Karpas-422 (cell line): ENCODE measurements around the gene ZDHHC4. TPM values are rescaled to one million over a fixed set of nuclear protein-coding genes. Genes with fewer than 3 reads are reported as not detected.

Experiments
- DNase-seq: peaks from one replicate; pipeline ENCODE4 v3.0.0-alpha.2; 2015
- H2AFZ ChIP-seq: fragments of 200-600 bp; sonication (generic); 2 replicates; pipeline ENCODE4 v1.6.1; 2014; ENCODE audit warnings: antibody characterized with exemption, low read length, mixed read lengths
- H3K27ac ChIP-seq: fragments of 200-600 bp; sonication (generic); 2 replicates; pipeline ENCODE4 v1.5.1; 2014; ENCODE audit warnings: mild to moderate bottlenecking, low read length, moderate library complexity
- H3K27me3 ChIP-seq: fragments of 200-600 bp; sonication (generic); 2 replicates; pipeline ENCODE4 v1.6.1; 2014; ENCODE audit warnings: low read length, mixed read lengths
- H3K36me3 ChIP-seq: fragments of 200-600 bp; sonication (generic); 2 replicates; pipeline ENCODE4 v1.6.1; 2014; ENCODE audit warnings: low read length, mixed read lengths; ENCODE audit not compliant: insufficient read depth
- H3K4me1 ChIP-seq: fragments of 200-600 bp; sonication (generic); 2 replicates; pipeline ENCODE4 v1.6.1; 2014; ENCODE audit warnings: mild to moderate bottlenecking, low read length, mixed read lengths
- H3K4me2 ChIP-seq: fragments of 200-600 bp; sonication (generic); 2 replicates; pipeline ENCODE4 v1.6.1; 2014; ENCODE audit warnings: low read length, low read depth, mild to moderate bottlenecking; ENCODE audit not compliant: poor library complexity, severe bottlenecking
- H3K4me3 ChIP-seq: fragments of 200-600 bp; sonication (generic); 2 replicates; pipeline ENCODE4 v1.5.1; 2014; ENCODE audit warnings: mild to moderate bottlenecking, antibody characterized with exemption, low read length, mixed read lengths
- H3K79me2 ChIP-seq: fragments of 200-600 bp; sonication (generic); 2 replicates; pipeline ENCODE4 v1.6.1; 2014; ENCODE audit warnings: mild to moderate bottlenecking, low read length, mixed read lengths
- H3K9ac ChIP-seq: fragments of 200-600 bp; sonication (generic); 2 replicates; pipeline ENCODE4 v1.6.0; 2014; ENCODE audit warnings: low read length
- H3K9me2 ChIP-seq: fragments of 200-600 bp; sonication (generic), shearing (Covaris generic); replicated peaks from 2 replicates; pipeline ENCODE4 v1.6.0; 2014; ENCODE audit warnings: mild to moderate bottlenecking, low read length, moderate library complexity; ENCODE audit not compliant: insufficient read depth
- H3K9me3 ChIP-seq: fragments of 300-700, 200-600 bp; sonication (generic); 2 replicates; pipeline ENCODE4 v1.6.1; 2014; ENCODE audit warnings: low read length, mixed read lengths
- H4K20me1 ChIP-seq: fragments of 200-600 bp; sonication (generic); 2 replicates; pipeline ENCODE4 v1.6.1; 2014; ENCODE audit warnings: mild to moderate bottlenecking, antibody characterized with exemption, low read length, low read depth; ENCODE audit not compliant: insufficient read depth
- total RNA-seq: library from RNA; depleted of rRNA; stranded (reverse); fragments of >200 nt; shearing (Covaris generic); gene quantifications from 2 replicates; pipeline ENCODE4 v1.2.3, GENCODE V29; 2014; ENCODE audit warnings: low replicate concordance

ZDHHC4 gene
- total RNA-seq, 1 experiment from 2014 or later: 66.1 TPM

- Histone ChIP-seq H3K36me3 (no peaks in the 10 kb centered on the region), H3K4me2 (no peak overlapping the region), H3K4me1 (peaks cover 6% of the 10 kb centered on the region), H4K20me1 (no peaks in the 10 kb centered on the region), H3K27ac (no peak overlapping the region), H3K9ac (no peak overlapping the region), H3K4me3 (no peak overlapping the region), H3K79me2 (no peaks in the 10 kb centered on the region), H2AFZ (no peak overlapping the region), H3K9me3 (no peaks in the 10 kb centered on the region), H3K27me3 (no peaks in the 10 kb centered on the region), H3K9me2 (no peaks in the 10 kb centered on the region)
- DNase-seq: no peak
Measured at GRCh38 chr7:6536262-6537260, 40.7 kb upstream of the ZDHHC4 start.

DNA sequence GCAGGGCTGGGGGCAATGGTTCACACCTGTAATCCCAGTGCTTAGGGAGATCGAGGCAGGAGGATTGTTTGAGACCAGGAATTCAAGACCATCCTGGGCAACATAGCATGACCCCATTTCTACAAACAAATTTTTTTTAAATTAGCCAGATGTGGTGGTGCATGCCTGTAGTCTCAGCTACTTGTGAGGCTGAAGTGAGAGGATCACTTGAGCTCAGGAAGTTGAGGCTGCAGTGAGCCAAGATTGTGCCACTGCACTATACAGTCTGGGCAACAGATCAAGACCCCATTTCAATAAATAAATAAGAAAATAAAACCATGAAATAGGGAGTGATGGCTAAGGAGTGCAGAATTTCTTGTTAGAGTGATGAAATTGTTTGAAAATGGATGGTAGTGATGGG lies 34.9 kb upstream of the ZDHHC4 start:
- Histone ChIP-seq H4K20me1 (no peaks in the 10 kb centered on the region), H3K9me3 (no peaks in the 10 kb centered on the region), H3K9me2 (no peaks in the 10 kb centered on the region), H3K79me2 (no peaks in the 10 kb centered on the region), H3K36me3 (no peaks in the 10 kb centered on the region), H3K4me2 (no peak overlapping the region), H3K27ac (no peak overlapping the region), H3K4me1 (peaks cover 13% of the 10 kb centered on the region), H2AFZ (no peak overlapping the region), H3K9ac (no peak overlapping the region), H3K27me3 (no peaks in the 10 kb centered on the region), H3K4me3 (no peak overlapping the region)
- no peak for DNase-seq

DNA sequence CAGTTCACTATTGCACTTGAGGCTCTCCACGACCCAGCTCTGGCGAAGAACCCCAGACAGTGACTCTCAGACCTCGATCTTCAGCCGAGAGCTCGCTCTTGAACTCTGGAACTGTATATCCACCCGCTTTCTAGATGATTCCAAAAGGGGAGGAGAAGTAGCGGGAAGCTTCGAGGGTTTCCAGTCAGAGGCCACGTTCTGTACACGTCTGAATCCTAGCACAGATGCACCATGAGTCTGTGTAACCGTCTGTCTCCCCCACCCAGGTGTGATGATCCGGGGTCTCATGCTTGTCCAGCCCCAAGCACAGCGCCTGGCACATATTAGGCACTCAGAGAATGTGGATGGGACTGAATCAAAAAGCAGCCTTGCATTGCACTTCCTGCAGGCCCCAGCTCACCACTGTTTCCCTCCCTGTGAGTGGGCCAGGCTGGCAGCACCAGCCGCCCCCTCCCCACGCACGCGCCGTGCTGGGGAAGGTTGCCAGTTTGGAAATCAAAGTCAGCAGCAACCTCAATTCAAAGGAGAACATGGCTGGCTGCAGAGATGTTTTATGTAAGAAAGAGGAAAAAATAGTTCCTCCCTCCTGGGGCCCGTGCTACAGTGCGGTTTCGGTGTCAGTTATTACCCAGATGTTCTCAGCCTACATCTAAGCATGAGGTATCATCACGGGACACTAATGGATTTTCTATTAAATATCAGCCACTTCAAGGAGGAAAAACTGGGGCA lies 31.7 kb upstream of the ZDHHC4 start:
- H3K79me2 ChIP-seq: no peaks in the 10 kb centered on the region
- no peak overlapping the region for H3K4me2 ChIP-seq
- H4K20me1 ChIP-seq: no peaks in the 10 kb centered on the region
- H3K9me3 ChIP-seq: no peaks in the 10 kb centered on the region
- no peak overlapping the region for H3K9ac ChIP-seq
- no peaks in the 10 kb centered on the region for H3K9me2 ChIP-seq
- no peak overlapping the region for H3K4me3 ChIP-seq
- no peak overlapping the region for H2AFZ ChIP-seq
- peaks cover 13% of the 10 kb centered on the region for H3K4me1 ChIP-seq
- H3K27me3 ChIP-seq: no peaks in the 10 kb centered on the region
- no peaks in the 10 kb centered on the region for H3K36me3 ChIP-seq
- H3K27ac ChIP-seq: no peak overlapping the region
- no peak for DNase-seq

DNA sequence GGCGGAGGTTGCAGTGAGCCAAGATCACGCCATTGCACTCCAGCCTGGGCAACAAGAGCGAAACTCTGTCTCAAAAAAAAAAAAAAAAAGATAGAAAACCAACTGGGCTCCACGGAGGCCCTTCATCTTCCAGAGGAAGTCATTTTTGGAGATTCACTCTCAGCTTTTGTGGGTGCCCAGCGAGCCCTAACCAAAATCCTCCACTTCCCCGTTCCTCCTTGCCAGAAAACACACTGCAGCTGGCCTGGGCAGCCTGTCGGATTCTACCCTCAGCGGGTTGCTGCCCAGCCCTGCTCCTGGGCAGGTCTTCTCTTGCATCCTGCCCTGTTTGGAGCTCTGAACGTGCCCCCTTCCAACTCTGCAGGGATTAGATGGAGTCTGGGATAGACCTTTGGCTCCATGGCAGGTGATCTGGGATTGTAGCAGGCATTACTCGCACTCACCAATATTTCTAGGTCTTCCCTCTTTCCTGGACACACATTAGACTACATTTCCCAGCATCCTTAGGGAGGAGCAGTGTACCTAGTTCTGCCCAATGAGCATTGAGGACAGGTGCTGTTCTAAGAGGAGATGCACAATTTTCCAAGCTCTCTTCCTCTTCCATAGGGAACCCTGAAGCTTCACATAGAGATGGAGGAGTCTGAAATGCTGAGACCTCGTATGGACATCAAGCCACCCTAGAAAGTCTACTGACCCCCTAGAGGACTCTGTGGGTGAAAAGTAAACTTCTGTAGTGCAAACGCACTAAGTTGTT lies 30.6 kb upstream of the ZDHHC4 start:
- H3K9me3 ChIP-seq: no peaks in the 10 kb centered on the region
- H3K4me3 ChIP-seq: no peak overlapping the region
- no peaks in the 10 kb centered on the region for H4K20me1 ChIP-seq
- no peaks in the 10 kb centered on the region for H3K36me3 ChIP-seq
- no peak overlapping the region for H3K4me2 ChIP-seq
- no peak overlapping the region for H3K9ac ChIP-seq
- no peak for DNase-seq
- H3K27ac ChIP-seq: no peak overlapping the region
- no peak overlapping the region for H2AFZ ChIP-seq
- no peaks in the 10 kb centered on the region for H3K27me3 ChIP-seq
- H3K9me2 ChIP-seq: no peaks in the 10 kb centered on the region
- H3K4me1 ChIP-seq: peaks cover 5% of the 10 kb centered on the region
- H3K79me2 ChIP-seq: no peaks in the 10 kb centered on the region

DNA sequence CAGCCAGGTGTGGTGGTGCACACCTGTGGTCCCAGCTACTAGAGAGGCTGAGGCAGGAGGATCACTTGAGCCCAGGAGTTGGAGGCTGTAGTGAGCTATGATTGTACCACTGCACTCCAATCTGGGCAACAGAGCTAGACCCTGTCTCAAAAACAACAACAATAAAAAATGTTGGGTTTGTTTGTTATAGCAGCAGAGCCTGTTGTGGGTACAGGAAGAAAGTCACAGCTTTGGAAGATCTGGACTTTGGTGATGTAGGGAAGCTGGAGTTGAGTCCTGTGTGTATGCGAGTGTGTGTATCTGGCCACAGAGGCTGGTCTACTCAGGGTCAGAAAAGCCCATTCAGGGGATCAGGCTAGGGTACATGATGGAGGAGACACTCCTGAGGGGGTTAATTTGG lies 29.9 kb upstream of the ZDHHC4 start:
- Histone ChIP-seq H3K9me3 (no peaks in the 10 kb centered on the region), H4K20me1 (no peaks in the 10 kb centered on the region), H3K36me3 (no peaks in the 10 kb centered on the region), H3K79me2 (no peaks in the 10 kb centered on the region), H2AFZ (no peak overlapping the region), H3K4me1 (peaks cover 4% of the 10 kb centered on the region), H3K9ac (no peak overlapping the region), H3K27ac (no peak overlapping the region), H3K9me2 (no peaks in the 10 kb centered on the region), H3K27me3 (no peaks in the 10 kb centered on the region), H3K4me3 (no peak overlapping the region), H3K4me2 (no peak overlapping the region)
- DNase-seq: no peak

DNA sequence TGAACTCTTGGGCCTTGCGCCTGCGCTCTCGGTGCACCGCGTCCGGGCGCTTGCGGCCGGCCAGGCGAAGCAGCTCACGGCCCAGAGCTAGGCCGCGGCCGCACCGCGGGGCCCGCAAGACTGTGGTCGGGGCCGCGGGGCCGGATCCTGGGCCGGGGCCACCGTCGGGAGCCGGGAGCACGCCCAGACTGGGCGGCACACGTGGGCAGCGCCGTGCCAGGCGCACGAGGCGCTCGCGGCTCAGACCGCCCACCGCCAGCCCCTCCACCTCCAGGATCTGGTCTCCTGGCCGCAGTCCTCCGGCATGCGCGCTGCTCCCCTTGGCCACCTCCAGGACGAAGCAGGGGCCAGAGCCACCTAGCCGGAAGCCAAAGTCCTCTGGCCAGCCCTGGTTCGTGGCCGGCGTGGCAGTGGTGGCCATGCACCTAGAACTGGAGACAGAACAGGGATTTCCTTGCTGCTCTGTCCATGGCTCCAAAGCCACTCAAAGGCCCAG lies 26.2 kb upstream of the ZDHHC4 start, which contains the start of gene GRID2IP:
GRID2IP (minus strand) TSS at position 446 of the 496 bp plus-strand sequence; CDS start at position 421, 25 bp downstream.
- no peak for DNase-seq
- no peaks in the 10 kb centered on the region for H3K79me2 ChIP-seq
- H3K9ac ChIP-seq: no peak within 1 kb of the TSS
- H3K27me3 ChIP-seq: no peaks in the 10 kb centered on the region
- no peaks in the 10 kb centered on the region for H3K9me3 ChIP-seq
- no peaks in the 10 kb centered on the region for H3K36me3 ChIP-seq
- H2AFZ ChIP-seq: no peak within 1 kb of the TSS
- H3K4me2 ChIP-seq: no peak within 1 kb of the TSS
- no peak within 1 kb of the TSS for H3K4me3 ChIP-seq
- no peaks in the 10 kb centered on the region for H4K20me1 ChIP-seq
- no peaks in the 10 kb centered on the region for H3K9me2 ChIP-seq
- H3K4me1 ChIP-seq: no peaks in the 10 kb centered on the region
- H3K27ac ChIP-seq: no peak within 1 kb of the TSS

DNA sequence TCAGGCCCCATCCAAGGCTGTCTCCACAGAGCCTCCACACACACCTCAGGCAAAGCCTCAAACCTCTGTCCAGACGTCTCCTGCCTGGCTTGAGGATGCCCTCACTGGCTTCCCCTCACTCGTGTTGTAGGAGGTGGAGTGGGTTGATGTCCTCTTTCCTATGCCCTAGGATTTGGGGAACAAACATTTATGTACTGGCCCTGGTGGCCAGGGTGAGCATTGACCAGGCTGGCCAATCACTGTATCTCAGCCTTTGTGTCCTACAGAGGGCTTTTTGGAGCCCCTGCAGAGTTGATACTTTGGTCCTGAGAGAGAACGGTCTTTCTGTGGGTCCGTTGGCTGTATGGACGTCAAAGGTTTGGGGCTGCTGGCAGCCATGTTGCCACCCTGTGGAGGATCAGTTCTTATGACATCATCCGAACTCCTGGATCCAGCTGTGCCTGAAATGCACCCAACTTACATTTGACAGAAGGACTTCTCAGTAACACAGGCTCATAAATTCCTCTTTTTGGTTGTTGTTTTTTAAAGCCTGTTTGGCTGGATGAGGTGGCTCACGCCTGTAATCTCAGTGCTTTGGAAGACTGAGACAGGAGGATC lies 23.7 kb upstream of the ZDHHC4 start:
- no peaks in the 10 kb centered on the region for H3K36me3 ChIP-seq
- no peak overlapping the region for H2AFZ ChIP-seq
- H3K4me3 ChIP-seq: no peak overlapping the region
- H3K27ac ChIP-seq: no peak overlapping the region
- DNase-seq: no peak
- no peaks in the 10 kb centered on the region for H4K20me1 ChIP-seq
- no peak overlapping the region for H3K4me2 ChIP-seq
- H3K9me3 ChIP-seq: no peaks in the 10 kb centered on the region
- no peaks in the 10 kb centered on the region for H3K79me2 ChIP-seq
- H3K9me2 ChIP-seq: no peaks in the 10 kb centered on the region
- no peaks in the 10 kb centered on the region for H3K27me3 ChIP-seq
- no peaks in the 10 kb centered on the region for H3K4me1 ChIP-seq
- no peak overlapping the region for H3K9ac ChIP-seq
